Fibroblast of skin of scalp (primary cell): ENCODE measurements around the gene MINDY4B.
"Not testable (repeated sequence)": the region's sequence is repeated elsewhere in the genome, so short reads cannot be mapped to it uniquely, and the experiment has no call there.

Experiments used
- DNase-seq: peaks from one replicate; pipeline ENCODE4 v3.0.0-alpha.2; 2013

The MINDY4B gene

DNA sequence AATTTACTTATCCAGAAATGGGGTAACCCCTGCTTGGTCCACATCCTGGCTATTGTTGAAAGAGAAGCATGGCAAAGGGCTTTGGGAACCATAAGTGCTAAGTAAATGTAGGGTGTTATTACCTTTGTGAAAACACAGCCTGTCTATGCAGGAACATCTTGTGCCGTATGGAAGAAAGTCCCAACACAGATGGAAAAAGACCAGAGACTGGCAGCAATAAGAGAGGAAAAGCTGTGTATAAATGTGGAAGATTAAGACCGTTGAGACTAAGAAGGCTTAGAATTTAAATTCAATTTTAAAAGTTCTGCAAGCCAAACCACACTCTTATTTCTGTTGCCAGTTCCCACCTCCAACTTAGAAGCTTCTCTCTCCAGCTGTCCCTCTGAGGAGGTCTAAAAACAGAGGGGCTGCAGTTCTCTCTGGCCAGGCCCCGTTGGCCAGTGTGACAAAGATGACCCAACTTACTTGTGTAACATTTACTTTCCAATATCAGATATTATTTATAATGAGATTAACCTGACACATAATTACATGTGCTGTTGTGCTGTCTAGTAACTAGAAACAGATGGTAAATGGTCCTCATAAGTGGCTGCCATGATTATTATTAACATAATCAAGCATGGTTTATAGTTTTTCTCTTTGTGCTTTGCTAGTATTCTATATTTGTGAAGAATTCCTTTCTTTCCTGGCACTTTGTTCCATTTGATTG, 7.0 kb downstream of the MINDY4B start:
- no peak for DNase-seq

DNA sequence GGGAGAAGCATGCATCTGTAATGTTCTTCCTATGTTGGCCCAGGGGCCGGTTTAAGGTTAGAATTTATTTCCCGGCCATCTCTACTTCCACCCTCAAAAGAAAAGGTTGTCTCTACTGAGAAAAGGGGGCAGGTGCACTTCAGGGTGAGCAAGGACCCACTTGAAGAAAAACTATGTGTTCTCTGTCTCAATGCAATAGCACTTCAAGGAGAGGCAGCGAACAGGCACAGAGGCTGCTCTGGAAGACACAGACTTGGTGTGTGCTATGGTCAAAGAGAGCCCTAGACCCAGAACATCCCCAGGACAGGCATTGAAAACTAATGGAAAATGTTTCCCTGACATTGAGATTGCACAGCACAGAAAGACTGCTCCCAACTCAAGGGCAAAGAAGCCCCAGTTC, 7.6 kb downstream of the MINDY4B start:
- DNase-seq, result no peak

DNA sequence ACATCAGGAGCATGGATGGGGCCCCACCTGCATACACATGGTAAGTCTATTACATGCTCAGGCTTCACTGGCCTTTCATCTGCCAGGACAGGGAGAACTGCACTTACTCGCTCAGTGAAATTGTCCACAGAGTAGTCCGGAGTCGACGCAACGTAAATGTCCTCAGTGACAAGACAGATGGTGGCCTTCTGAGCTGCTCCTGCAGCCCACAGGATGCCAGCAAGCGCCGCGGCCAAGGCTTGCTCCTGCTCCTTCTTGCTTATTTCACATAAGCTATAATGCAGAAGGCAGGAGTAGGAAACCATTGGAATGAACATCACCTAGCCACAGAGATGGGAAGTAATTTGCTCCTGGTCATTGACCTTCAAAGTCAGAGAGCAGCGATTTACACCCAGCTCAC, 14.4 kb downstream of the MINDY4B start:
- no peak for DNase-seq

DNA sequence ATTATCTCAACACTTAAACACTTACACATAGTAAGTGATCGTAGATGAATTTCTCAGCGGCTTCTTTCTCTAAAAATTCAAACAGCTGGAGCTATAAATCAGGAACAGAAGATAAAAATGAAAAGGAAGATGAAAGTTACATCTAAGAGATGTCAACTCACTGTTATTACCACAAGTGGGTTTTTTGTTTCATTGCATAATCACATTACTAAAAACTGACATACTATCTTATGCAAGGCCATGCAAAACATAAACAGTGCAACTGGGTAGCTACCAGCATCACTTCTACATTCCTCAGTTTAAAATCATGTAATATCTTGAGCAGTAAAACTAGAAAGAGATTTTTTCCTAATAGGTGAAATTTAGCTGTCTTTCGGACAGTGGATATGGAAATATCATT, 14.9 kb downstream of the MINDY4B start:
- DNase-seq, result peak; percentile 20

DNA sequence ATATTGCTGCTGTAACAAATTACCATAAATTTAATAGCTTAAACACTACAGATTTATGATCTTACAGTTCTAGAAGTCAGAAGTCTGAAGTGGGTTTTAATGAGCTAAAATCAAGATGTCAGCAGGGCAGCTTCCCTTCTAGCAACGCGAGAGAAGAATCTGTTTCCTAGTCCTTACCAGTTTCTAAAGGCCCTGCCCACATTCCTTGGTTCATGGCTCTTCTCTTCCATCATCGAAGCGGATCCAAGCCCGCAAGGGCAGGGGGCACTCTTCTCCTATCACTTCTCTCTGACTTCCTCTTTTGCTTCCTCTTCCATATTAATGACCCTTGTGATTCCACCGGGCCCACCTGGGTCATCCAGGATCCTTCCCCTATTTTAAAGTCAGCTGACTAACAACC, 16.1 kb downstream of the MINDY4B start:
- DNase-seq, result no peak

DNA sequence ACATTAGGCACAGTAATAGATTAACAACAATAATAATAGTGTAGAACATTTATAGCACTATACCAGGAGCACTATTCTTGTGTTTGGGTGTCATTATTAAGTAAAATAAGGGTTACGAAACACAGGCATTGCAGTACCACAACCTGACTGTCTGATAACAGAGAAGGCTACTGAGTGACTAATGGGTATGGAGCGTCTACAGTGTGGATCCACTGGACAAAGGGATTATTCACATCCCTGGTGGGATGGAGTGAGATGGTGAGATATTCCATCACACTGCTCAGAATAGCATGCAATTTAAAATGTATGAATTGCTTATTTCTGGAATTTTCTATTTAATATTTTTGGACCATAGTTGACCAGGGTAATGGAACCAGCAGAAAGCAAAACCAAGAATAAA, 18.2 kb downstream of the MINDY4B start:
- no peak for DNase-seq

DNA sequence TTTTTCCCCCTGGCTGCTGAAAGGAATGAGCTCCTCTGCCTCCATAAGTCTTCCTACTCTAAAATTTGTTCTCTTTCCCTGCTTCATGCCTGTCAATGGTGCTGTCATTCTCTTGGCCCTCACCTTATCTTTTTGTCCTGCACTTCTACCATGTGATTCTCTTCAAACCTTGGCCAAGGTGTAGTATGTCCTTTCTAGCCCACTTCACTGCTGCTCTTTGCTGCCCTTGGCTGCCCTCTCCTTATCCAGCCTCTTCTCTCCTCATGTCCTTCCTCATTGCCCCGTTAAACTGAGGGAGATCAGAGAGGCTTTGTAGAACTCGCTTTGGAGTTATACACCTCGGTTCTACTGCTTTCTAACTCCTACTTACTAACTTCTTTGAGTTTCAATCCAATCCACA, 19.7 kb downstream of the MINDY4B start:
- DNase-seq, result no peak

DNA sequence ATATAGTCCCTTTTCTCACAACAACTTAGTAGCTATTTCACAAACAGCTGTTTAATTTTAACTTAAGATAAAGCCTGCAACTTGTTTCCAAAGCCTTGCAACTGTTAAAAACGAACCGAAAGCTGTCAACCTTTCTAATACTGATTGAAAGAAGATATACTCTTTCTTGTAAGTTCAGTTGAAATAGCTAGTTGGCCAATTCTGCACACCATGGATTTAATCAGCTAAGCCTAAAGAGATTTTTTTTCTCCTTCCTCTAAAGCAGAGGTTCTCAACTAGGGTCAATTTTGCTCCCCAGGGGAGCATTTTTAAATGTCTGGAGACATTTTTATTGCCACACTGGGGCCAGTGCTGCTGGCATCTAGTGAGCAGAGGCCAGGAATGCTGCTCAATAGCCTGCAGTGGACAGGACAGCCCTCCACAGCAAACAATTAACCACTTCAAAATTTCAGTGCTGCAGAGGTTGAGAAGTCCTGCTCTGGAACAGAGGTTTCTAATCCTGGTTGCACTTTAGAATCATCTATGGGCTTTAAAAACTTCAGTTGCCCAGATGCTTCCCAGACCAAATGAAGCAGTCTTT, 26.2 kb downstream of the MINDY4B start:
- DNase-seq, result no peak

DNA sequence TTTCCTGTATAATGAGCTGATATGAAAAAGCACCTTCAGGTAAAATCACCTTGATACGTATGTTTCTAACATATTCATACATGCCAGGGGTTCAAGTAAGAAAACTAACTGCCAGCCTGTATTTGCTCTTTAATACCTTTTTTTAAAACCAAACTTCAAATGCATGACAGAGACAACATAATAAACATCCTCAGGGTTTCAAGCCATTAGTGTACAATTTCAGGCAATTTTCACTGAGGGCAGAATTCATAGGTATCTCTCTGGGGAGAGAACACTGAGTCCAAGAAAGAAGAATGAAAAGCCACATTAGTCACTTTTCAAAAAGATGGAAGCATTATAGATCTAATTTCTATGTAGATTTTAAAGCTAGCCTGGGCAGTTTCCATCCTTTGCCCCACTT, 26.9 kb downstream of the MINDY4B start:
- DNase-seq, result no peak

DNA sequence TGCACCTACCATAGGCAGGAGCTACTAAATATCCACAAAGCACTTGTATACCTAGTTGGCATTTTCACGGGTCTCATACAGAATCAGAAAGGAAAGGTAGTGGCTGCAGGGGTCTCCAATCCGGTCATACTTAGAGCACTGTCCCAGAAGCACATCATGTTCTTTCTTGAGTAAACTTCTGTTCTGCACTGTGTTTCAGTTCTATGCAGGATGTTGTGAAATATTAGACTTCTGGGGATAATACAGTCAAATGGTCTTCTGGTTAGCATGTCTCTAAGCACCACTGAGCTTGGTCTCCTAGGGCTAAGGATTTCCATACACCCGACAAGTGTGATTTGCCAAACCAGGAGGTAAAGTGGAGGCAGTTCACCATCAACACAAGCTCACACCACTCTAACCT, 27.9 kb downstream of the MINDY4B start:
- no peak for DNase-seq

DNA sequence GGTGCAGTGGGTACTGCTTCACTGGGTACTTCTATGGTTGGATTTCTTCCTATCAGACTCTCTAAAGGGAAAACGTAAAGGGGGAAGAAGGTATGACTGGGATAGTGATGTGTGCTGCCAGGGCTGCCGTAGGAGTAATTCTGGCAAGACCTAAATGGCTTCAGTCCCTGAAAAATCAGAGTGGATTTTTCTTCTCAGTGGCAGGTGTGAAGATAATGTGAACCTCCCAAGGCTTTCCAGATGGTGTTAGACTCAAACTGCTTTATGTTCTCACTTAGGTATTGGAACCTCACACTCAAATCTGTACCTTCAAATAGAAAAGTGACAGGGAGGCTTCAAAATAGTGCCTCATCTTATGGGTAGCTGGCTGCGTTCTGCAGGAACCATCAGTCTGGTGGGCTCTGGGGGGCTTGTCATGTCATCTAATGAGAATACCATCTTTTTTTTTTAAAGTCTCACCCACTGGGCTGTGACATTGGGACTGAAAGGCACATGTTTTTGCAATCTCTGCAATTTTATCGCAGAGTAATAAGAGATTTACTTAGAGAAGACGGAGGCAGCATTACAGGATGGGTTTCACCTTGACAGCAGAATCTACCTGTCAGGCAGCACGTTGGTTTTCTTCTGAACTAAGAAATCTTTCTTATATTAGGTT, 28.5 kb downstream of the MINDY4B start:
- DNase-seq, result no peak

DNA sequence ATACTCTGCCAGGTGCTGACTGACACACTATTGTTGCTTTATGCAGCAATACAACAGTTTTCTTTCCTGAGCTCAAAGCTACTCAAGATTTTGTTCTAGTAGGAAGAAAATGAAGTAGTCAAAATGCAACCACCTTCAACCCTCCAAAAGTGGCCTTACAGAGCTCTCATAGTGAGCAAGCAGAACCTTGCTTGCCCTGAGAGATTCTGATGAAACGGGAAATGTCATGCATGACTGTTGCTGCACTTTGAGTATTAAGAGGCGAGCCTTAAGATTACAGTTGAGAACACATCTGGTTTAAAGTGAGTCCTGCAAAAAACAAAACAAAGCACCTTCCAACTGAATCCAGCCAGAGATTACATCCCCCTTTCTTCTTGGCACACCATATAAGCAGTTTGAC, 29.7 kb downstream of the MINDY4B start:
- no peak for DNase-seq

DNA sequence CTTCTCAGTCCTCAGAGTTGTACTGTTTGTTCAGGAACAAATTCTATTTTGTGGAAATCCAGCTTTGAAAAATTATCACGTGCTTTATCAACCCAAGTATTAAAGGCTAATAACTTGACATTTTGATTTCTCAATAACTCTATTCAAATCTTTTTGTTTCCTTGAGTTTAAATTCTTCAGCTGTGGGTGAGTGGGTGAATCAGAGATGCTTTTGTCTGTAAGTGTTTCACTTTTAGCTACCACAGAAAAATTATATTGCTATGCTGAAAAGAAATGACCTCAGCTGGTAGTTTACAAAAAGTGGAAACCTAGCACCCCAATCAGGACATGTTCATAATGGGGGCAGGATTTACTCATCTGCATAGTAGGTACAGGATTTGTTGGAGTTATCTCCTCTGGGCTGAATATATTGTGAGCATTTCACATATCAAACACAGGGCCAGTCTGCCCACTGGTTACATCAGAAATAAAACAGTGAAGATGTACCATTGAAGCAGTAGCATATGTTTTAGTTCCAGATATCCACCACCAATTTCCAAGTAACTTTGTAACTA, 30.5 kb downstream of the MINDY4B start:
- DNase-seq, result no peak

DNA sequence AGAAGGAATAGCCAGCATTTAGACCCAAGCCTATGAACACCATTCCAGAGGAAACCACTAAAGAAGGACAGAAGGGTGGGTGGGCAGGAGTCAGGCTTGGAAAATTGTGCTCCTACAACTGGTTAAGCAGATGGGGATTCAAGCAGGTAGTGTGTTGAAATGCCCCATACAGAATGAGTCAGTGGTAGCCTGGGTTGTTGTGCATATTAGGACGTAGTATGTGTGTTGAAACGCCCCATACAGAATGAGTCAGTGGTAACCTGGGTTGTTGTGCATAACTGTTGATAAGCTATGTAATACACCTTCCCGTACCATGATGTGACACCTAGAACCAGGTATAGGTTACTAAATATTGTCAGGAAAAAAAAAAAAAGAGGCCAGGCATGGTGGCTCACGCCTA, 34.0 kb downstream of the MINDY4B start:
- no peak for DNase-seq

DNA sequence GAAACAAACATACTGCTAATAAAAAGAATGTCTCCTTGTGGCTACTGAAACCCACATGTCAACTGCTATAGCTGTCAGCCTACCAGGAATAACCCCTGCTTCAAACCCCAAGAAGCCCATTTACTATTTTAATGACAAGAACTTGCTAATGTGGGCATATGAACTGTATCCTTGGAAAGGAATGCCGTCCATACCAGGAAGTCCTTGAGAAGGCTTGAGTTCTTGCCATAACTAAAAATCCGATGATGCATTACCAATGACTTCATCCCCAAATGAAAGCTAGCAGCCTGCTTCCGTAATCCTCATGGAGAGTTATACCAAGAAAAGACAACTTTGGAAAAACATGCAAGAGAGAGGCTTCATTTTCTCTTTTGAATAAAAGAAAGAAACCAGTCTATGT, 34.8 kb downstream of the MINDY4B start:
- peak; percentile 80 for DNase-seq

DNA sequence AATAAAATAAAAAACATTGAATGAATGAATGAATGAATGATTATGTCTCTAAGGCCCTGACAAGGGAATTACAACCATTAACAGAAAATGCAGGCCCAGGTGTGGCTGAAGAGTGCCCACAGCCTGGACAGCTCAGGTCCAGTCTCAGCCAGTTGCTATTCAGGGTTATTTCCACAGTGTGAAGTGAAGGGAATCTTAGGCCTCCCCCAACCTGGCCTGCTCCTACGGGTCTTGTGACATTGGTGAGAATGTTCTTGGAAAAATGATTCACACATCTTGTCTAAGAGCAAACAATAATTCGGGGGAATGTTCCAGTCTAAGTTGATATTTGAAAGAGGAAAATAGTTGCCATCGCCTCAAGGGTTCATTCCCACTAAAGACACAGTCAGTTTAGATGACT, 37.0 kb downstream of the MINDY4B start:
- no peak for DNase-seq

DNA sequence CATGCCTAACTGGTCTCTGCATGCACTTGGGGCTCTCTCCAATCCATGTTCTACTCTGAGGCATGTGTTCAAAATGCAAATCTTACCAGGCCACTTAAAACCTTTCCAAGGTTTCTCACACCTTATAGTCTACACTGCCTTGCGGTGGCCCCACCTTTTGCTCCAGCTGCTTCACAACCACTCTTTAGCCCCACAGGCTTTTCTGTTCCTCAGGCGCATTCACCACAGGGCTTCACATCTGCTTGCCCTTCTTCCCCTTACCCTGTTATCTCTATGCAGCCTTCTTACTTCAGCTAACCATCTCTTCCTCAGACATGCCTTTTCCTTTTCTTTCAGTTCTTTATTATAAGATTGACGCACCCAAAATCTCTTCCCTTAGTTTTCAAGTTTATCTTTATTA, 37.8 kb downstream of the MINDY4B start:
- no peak for DNase-seq

DNA sequence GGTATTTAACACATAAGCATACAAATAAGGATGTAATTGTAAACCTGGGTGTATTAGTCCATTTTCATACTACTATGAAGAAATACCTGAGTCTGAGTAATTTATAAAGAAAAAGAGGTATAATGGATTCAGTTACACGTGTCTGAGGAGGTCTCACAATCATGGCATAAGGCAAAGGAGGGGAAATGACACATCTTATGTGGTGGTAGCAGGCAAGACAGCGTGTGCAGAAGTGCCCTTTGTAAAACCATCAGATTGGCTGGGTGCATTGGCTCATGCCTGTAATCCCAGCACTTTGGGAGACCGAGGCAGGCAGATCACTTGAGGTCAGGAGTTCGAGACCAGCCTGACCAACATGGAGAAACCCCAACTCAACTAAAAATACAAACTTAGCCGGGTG, 41.3 kb downstream of the MINDY4B start:
- DNase-seq, result not testable (repeated sequence)

DNA sequence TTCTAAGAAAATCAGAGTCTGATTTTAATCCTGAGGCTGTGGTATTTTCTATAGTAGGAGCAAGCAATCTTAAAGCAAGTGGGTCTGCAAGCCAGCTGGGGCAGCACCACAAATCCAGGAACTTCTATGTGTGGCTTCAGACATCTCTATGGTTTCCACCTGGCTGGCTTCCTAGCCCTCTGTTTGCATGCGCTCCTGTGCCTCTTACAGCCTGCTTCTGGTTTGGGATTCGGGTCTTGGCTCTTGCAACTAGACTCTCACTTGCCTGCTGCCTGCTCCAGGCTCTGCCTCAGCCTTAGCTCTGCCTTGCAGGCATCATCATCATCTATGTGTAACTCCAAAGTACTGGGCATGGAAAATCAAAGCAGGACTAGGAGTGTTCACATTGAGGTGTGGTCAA, 43.4 kb downstream of the MINDY4B start:
- DNase-seq, result no peak

DNA sequence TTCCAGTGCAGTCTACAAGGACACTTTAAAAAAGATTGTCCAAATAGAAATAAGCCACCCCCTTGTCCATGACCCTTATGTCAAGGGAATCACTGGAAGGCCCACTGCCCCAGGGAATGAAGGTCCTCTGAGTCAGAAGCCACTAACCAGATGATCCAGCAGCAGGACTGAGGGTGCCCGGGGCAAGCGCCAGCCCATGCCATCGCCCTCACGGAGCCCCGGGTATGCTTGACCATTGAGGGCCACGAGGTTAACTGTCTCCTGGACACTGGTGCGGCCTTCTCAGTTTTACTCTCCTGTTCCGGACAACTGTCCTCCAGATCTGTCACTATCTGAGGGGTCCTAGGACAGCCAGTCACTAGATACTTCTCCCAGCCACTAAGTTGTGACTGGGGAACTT, 47.3 kb downstream of the MINDY4B start:
- DNase-seq, result not testable (repeated sequence)

DNA sequence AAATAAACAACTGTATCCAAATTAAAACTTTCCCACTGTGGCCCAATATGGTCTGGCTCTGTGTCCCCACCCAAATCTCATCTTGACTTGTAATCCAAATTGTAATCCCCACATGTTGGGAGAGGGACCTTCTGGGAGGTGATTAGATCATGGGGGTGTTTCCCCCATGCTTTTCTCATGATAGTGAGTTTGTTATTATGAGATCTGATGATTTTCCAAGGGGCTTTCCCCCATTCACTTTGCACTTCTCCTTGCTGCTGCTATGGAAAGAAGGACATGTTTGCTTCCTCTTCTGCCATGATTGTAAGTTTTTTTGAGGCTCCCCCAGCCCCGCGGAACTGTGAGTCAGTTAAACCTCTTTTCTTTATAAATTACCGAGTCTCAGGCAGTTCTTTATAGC, 55.0 kb downstream of the MINDY4B start:
- DNase-seq, result no peak

DNA sequence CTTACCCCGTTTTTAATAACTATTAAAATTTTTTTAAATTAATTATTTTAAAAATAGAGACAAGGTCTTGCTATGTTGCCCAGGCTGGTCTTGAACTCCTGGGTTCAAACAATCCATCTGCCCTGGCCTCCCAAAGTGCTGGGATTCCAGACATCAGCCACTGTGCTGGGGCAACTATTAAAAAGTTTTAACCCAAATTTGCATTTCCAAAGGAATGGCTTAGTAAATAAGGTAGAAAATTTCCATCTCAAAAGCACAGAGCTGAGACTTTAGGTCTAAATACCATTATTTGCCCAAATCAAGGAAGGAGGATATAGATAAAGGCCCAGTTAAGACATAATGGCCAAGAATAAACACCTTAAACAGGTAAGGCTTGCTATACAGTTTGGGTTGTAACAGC, 56.4 kb downstream of the MINDY4B start:
- DNase-seq, result no peak

DNA sequence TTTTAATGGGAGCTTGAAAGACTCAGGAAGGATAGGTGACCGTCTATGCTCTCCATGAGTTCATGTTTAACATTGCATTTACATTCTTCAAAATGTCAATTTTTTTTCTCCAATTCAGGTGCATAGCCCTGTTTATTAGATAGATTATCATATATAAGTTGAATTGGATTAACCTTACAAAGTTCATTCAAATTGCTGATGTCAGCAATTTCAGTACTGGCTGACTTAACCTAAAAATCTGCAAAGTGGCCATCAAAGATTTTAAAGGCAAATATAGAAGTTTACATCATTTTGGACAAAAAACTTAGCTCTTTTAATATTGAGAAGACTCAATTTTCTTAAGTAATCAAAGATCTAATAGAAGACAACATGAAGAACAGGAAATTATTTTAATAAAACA, 57.8 kb downstream of the MINDY4B start:
- DNase-seq, result no peak

DNA sequence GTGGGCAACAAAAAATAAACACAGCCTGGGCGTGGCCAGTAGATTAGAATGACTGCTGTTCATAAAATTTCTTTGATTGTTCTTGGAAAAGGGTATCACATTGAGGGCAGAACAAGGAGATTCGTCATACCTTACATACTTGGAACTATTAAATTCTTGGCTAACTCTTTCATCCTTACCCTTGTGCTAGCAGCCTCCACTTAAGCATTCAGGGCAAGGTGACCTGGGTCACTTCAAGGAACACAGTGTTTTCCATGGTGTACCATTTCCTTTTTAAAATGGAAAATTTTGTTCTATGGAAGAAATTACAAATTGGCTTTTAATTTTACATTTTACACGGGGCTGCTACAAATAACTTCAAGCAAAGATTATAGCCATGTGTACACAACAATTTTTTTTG, 60.8 kb downstream of the MINDY4B start:
- no peak for DNase-seq
